GM12873 (cell line): ENCODE measurements around the gene TBPL2.
A peak's percentile ranks its signal among the peaks of the same experiment; 100 is the strongest.

Experiments used
- TF ChIP-seq, protein P1 (sequence below): IDR thresholded peaks from 2 replicates; pipeline ENCODE4 v1.5.1; 2012; ENCODE audit warnings: low read depth, mild to moderate bottlenecking, moderate library complexity, low read length, control low read depth; ENCODE audit not compliant: insufficient read depth; ENCODE audit errors: missing control alignments

The TBPL2 gene

GRCh38 chr14:55438066-55438683 is 2.2 kb downstream of the TBPL2 start:
- TF ChIP-seq, protein P1, sequence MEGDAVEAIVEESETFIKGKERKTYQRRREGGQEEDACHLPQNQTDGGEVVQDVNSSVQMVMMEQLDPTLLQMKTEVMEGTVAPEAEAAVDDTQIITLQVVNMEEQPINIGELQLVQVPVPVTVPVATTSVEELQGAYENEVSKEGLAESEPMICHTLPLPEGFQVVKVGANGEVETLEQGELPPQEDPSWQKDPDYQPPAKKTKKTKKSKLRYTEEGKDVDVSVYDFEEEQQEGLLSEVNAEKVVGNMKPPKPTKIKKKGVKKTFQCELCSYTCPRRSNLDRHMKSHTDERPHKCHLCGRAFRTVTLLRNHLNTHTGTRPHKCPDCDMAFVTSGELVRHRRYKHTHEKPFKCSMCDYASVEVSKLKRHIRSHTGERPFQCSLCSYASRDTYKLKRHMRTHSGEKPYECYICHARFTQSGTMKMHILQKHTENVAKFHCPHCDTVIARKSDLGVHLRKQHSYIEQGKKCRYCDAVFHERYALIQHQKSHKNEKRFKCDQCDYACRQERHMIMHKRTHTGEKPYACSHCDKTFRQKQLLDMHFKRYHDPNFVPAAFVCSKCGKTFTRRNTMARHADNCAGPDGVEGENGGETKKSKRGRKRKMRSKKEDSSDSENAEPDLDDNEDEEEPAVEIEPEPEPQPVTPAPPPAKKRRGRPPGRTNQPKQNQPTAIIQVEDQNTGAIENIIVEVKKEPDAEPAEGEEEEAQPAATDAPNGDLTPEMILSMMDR, result peak; percentile 53

DNA sequence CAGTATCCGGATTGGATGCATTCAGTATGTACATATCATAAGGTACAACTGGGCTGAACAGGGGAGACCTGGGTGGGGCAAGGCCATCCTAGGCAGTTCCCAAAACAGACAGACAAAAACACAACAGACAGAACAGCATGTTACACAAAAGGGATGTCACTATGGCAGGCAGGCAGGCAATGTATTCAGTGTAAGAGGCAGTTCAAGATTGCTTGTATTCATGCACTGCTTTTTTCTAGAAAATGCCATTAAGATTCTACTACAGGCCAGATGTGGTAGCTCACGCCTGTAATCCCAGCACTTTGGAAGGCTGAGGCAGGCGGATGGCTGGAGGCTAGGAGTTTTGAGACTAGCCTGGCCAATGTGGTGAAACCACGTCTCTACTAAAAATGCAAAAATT is 3.5 kb downstream of the TBPL2 start:
- TF ChIP-seq, protein P1, result no peak

- TF ChIP-seq, protein P1, result no peak
These were observed 3.9 kb downstream of the TBPL2 start for GRCh38 chr14:55436519-55436918.

- TF ChIP-seq, protein P1, result no peak
These were observed 5.6 kb downstream of the TBPL2 start for GRCh38 chr14:55434805-55435174.

DNA sequence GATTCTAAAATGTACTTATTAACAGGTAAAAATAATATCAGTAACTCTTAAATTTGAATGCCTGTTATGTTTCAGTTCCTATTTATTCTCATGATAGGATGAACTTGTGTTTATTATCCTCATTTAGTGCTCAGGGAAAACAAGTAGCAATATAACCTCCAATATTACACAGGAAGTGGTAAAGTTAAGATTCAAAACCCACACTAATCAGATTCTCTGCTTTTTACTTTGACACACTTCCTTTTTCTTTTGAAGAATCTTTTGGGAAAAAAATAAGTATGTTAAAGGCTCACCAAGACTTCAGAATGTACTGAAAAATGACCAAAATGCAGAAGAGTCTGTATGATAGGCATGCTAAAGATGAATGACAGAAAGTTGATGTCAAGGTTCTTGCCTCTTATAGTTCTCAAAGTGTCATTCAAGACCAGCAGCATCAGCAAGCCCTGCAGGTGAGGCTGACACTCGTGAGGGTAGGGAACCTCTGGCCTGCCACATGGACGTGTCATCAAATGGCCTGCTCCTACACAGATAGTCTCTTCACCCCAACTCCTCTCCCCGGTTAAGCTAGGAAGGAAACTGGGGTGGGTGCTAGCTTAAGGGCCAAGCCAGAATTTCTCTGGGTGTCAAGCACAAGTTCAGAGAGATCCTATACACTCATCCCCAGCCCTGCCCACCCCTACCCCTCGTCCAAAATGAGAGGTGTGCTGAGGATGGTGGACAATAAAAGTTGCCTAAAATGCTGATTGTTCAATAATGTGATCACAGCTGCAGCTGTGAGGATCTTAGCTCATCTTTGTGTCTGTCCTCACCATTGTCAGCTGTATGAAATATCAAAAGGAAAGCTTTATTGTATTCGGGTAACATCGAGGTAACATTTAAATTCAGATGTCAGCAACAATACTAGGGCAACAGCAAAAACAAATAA is 6.3 kb downstream of the TBPL2 start:
- TF ChIP-seq, protein P1, result no peak

- TF ChIP-seq, protein P1, result no peak
These were observed 7.8 kb downstream of the TBPL2 start for GRCh38 chr14:55432628-55433027.

- TF ChIP-seq, protein P1, result peak; percentile 60
These were observed 10.3 kb downstream of the TBPL2 start for GRCh38 chr14:55430024-55430690.
